ENCODE data around the gene PAF1. TPM values are rescaled to one million over a fixed set of nuclear protein-coding genes. Genes with fewer than 3 reads are reported as not detected.
A peak's percentile ranks its signal among the peaks of the same experiment; 100 is the strongest.

PAF1 gene
- total RNA-seq, 1 donor from 2014 or later, result 32.0 TPM

- DNase-seq (no peak), ATAC-seq (ENCODE audit: poor library complexity) (no peak)
- intact Hi-C loops (cut with DNase I), result no loop called here
Observed at GRCh38 chr19:39420769-39421168, 29.9 kb upstream of the PAF1 start.

GRCh38 chr19:39419003-39419402 is 28.1 kb upstream of the PAF1 start:
- ATAC-seq (ENCODE audit: poor library complexity) (no peak), DNase-seq (no peak)
- intact Hi-C loops (cut with DNase I), result no loop called here

DNA sequence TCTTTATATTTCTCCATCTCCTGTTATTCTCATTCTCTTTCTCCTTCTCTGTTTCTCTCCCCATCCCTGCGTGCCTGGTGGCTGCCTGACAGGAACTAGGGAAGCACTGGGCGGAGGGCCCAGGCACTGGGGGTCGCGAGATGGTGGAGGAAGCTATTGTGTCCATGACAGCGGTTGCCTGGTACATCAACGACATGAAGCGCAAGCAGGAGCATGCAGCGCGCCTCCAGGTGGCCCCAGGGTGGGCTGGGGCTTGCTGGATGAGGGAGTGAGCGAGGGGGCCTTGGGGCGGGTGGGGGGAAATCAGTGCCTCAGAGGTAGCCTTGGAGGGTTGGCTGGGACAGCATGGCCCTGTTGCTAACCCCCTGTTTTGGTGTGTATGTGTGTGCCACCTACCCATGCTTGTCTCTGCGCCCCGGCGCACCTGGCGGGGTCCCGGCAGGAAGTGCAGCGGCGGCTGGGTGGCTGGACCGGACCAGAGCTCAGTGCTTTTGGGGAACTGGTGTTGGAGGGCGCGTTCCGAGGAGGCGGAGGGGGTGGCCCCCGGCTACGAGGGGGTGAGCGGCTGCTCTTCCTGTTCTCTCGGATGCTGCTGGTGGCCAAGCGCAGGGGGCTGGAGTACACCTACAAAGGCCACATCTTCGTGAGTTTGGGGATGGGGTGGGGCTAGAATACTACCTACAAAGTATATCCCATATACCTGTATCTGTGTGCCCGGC is 26.7 kb upstream of the PAF1 start:
- intact Hi-C loops (cut with DNase I), result no loop called here
- peak; percentile 31 for DNase-seq
- no peak for ATAC-seq (ENCODE audit: poor library complexity)

GRCh38 chr19:39416152-39417120 is 25.5 kb upstream of the PAF1 start:
- intact Hi-C loops (cut with DNase I), result no loop called here
- DNase-seq (no peak), ATAC-seq (ENCODE audit: poor library complexity) (no peak)

DNA sequence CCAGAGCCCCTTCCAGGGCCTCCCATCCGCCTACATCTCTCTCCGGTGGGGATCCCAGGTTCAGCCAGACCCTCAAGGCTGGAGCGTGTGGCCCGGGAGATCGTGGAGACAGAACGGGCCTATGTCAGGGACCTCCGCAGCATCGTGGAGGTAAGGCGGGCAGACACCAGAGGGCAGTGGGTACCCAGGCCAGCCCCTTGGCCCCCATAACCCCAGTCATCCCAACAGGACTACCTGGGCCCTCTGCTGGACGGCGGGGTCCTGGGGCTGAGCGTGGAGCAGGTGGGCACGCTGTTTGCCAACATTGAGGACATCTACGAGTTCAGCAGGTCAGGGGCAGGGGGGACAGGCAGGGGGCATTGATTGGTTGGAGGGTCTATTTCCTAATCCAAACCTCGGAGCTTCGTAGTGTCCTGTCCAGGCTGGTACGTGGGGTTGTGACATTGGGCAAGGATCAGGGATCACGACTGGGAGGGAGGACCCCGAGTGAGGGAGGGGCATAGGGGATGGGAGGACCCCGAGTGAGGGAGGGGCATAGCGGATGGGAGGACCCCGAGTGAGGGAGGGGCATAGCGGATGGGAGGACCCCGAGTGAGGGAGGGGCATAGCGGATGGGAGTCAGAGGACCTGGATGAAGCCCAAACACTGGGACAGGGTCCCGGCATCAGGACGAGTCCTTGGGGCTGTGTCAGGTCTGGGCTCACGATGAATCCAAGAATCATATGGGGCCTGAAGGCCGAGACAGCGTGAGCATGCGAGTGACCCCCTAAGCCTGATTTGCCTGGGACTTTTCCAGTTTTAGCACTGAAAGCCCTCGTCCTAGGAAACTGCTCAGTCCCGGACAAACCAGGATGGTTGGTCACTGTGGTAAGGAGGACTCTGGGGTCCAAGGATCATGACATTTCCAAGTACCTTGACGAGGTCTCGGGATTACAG is 24.5 kb upstream of the PAF1 start:
- ATAC-seq (ENCODE audit: poor library complexity) (no peak), DNase-seq (no peak)
- intact Hi-C loops (cut with DNase I), result no loop called here

GRCh38 chr19:39413911-39414608 is 23.2 kb upstream of the PAF1 start:
- intact Hi-C loops (cut with DNase I), result no loop called here
- DNase-seq (peak; percentile 60), ATAC-seq (ENCODE audit: poor library complexity) (no peak)

DNA sequence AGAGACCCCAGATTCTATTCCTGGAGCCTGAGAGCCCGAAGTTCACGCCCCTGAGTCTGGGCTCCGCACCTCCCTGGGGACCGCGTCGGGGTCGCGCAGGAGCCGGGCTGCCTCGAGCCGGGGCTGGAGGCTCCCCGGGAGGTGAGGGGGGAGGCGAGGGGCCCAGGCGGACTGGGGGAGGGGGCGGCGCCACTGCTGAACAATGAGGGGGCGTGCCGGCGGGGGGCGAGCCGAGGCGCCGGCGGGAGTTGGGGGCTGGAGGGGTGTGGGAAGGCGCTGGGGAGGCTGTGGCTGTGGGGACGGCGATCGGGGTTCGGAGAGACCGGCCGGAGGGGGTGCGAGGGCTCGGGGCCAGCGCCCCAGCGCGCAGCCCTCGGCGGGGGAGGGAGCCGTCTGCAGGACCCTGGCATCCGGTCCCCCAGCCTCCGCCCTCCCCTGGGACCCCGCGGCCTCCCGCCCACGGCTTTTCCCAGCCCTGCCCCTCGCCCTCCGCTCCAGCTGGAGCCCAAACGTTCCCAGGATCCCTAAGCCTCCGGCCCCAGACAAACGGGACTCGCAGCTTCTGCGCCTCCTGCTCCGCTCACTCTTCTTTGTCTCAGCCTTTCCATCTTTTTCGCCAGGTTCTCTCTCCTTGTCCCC is 22.5 kb upstream of the PAF1 start:
- intact Hi-C loops (cut with DNase I), result no loop called here
- peak; percentile 81 for DNase-seq
- ATAC-seq (ENCODE audit: poor library complexity), result no peak

DNA sequence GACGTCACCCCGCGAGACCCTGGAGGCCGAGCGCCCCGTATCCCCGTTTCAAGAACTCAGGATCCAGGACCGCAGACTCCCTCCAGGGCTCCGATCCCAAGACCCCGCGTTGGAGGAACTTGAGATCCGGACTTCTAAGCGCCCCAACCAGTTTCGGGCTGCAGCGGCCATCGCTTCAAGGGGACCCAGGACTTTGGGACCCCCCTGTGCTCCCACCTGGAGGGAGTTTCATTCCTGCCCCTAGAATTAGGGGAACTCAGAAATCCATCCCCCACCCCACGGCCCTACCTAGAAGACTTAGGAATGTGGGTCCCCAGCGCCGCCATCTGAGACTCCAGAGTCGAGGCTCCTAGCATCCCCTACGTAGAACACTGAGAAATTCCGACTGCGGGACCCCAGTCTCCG is 22.0 kb upstream of the PAF1 start:
- DNase-seq, result no peak
- no peak for ATAC-seq (ENCODE audit: poor library complexity)
- intact Hi-C loops (cut with DNase I), result no loop called here

GRCh38 chr19:39412100-39412866 is 21.4 kb upstream of the PAF1 start, which contains the start of gene PLEKHG2:
Gene PLEKHG2, plus strand, starts transcription at chr19:39412669. Its CDS starts 1,418 bp downstream, at chr19:39414087.
- peak; percentile 97 for DNase-seq
- peak; percentile 60 for ATAC-seq (ENCODE audit: poor library complexity)
- intact Hi-C loops (cut with DNase I), result no loop called here

DNA sequence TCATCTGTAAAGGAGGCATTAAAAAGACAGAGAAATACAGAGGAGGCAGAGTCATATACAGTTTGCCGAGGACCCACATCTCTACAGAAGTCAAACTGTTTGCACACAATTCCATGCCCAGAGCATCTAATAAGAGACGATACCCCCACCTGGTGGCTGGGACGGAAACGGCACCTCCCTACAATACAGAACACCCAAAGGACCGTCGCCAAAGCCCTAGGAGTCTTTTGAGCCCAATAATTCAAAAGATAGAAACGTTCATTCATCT is 20.9 kb upstream of the PAF1 start:
- peak; percentile 96 for DNase-seq
- intact Hi-C loops (cut with DNase I), result no loop called here
- ATAC-seq (ENCODE audit: poor library complexity), result peak; percentile 44

DNA sequence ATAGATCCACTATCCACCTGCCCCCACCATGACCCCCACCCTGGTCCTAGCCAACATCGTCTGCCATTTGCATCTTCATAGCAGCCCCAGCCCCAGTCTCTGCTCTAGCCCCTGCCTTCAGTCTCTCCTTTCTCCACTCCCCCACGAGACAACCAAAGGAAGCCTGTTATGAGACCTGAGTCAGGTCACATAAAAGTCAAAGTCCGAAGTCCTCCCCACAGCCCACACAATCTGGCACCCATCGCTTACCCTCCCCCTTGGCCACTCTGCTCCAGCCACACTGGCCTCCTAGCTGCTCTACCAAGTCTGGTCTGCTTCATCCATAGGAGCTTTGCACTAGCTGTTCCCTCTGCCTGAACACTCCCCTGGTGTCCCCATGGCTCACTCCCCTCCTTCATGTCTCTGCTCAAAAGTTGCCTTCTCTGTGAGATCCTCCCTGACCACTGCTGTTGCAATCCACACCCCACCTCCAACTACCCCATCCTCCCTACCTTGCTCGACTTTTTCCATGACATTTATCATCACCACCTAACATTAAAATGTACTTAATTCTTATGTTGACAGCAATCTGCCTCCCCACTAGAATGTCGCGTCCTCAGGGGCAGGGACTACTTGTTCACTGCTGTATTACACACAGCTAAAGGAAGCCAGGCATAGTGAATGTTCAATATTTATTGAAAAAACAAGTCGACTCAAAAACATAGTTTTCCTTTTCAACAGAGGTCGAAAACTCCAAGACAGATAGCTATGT is 20.4 kb upstream of the PAF1 start:
- DNase-seq (peak; percentile 55), ATAC-seq (ENCODE audit: poor library complexity) (no peak)
- intact Hi-C loops (cut with DNase I), result no loop called here

DNA sequence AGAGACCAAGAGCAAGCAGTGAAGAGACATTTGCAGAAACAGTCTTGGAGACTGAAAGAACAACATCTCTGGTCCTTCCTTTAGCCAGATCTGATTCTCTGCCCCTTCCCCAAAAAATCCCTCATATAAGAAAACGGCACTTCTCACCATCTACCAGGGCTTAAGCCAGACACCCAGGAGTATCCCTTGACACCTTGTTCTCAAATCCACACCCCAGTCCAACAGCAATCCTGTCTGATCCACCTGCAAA is 19.9 kb upstream of the PAF1 start:
- DNase-seq (no peak), ATAC-seq (ENCODE audit: poor library complexity) (no peak)
- intact Hi-C loops (cut with DNase I), result no loop called here

DNA sequence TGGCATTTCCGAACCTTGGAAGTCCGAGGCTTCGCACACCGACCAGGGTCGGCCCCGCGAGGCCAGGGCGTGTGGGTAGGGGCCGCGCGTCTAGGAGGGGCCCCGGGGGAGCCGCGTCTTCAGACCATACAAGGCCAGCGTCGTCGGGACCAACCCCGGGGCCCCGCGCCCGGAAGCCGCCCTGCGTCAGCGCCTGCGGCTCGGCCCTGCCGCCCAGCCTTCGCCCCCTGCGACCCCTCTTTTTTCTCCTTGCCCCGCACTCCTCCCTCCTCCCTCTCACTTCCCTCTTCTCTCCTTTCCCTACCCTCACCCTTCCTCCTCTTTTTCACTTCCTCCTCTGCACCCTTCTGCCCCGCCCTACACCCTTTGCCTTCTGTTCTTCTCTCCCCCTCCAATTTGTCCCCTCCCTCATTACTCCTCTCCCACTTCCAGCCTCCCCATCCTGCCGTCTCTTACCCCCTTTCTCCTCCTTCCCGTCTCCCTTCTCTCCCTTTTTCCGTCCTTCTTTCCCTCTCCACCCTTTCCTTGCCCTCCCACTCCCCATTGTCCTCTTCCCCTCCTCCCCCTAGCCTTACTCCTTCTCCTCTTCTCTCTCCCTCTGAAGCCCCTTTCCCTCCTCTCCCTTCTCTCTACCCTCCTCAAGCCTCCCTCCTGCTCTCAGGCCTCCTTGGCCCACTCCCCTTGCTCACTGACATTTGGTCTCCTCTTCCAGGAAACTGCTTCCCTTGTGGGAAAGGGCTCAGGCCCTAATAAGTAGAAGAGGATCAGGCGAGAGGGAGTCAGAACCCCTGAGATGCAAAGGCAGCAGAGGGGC is 19.3 kb upstream of the PAF1 start:
- peak; percentile 92 for DNase-seq
- intact Hi-C loops (cut with DNase I), result no loop called here
- peak; percentile 31 for ATAC-seq (ENCODE audit: poor library complexity)

- DNase-seq, result peak; percentile 95
- intact Hi-C loops (cut with DNase I), result no loop called here
- ATAC-seq (ENCODE audit: poor library complexity), result peak; percentile 49
Observed at GRCh38 chr19:39409208-39410016, 18.5 kb upstream of the PAF1 start.

Data from Right ventricle myocardium superior (tissue), 1 donor.